Skin epidermis (tissue), 12 donors: ENCODE data around the gene FFAR3.
"Not testable (repeated sequence)": the region's sequence is repeated elsewhere in the genome, so short reads cannot be mapped to it uniquely, and the experiment has no call there.

Experiments
- H3K27ac ChIP-seq, 21 experiments: fragments of 200-600 bp; sonication (generic) in 11 of 21; one replicate each; pipeline ENCODE4 v1.5.0; 2020; ENCODE audit warnings: mild to moderate bottlenecking in 3 of 21, inconsistent platforms in 2 of 21, moderate library complexity in 2 of 21
- H3K4me3 ChIP-seq, 7 experiments: fragments of 200-600 bp; sonication (generic) in 2 of 7; one replicate each; pipeline ENCODE4 v1.5.0; 2020; ENCODE audit warnings: inconsistent platforms in 2 of 7, mild to moderate bottlenecking in 2 of 7, moderate library complexity in 1 of 7

FFAR3 gene

DNA sequence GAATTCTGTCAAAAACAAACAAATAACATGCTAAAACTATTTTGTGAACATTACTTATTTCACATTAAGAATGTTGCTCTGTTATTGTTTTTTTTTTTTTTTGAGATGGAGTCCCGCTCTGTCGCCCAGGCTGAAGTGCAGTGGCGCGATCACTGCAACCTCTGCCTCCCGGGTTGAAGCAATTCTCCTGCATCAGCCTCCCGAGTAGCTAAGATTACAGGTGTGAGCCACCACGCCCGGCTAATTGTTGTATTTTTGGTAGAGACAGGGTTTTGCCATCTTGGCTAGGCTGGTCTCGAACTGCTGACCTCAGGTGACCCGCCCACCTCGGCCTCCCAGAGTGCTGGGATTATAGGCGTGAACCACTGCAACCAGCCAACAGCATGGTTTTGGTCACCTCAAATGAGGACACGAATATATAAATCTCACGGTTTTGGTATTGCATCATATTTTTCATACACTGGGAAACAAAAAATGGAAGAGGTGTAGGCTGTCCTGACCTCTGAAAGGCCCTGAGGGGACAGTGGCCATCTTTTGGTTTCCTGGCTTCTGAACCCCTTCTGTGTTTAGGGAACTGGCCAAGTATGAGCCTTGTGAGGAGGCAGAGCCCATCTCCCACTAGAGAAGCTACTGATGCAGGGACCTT is 38.1 kb downstream of the FFAR3 start:
- no peak overlapping the region for H3K27ac ChIP-seq
- H3K4me3 ChIP-seq: no peak overlapping the region

DNA sequence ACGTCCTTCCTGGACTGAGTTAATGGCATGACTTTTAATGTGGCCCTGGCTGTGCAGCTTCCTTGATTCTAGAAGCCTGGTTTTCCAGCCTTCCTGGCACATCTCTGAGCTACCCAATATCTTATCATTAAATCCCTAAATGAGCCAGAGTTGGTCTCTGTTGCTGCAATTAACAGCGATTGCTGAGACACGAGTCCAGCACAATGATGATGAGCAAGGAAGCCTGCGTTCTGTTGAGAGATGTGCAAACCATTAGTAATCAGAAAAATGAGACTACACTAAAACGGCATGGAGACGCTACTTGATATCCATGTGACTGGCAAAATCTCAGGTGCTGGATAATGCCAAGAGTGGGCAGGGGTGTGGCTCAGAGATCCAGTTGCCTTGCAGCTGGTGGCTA is 38.8 kb downstream of the FFAR3 start:
- H3K27ac ChIP-seq: no peak overlapping the region
- H3K4me3 ChIP-seq: no peak overlapping the region

- H3K27ac ChIP-seq: no peak overlapping the region
- H3K4me3 ChIP-seq: no peak overlapping the region
Observed at GRCh38 chr19:35398570-35398969, 40.3 kb downstream of the FFAR3 start.

GRCh38 chr19:35399231-35399630 is 41.0 kb downstream of the FFAR3 start:
- no peak overlapping the region for H3K27ac ChIP-seq

GRCh38 chr19:35399948-35400772 is 41.9 kb downstream of the FFAR3 start:
- no peak overlapping the region for H3K4me3 ChIP-seq
- H3K27ac ChIP-seq: no peak overlapping the region

More at GRCh38 chr19:35399231-35399630, 41.0 kb downstream of the FFAR3 start:
- H3K4me3 ChIP-seq: no peak overlapping the region

DNA sequence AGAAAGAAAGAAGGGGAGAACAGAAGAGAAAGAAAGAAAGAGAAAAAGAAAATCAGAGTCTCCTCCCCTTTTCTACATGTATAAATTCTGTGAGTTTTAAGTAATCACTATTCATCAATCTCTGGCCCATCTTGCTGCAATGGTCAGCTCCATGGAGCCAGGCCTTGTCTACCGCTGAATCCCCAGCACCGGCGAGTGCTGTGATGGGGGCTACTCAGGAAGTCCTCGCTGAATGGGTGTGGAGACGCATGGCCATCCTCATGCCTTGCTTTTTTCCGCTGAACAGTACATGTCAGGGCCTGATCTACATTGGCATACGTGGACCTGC is 42.5 kb downstream of the FFAR3 start:
- Histone ChIP-seq H3K27ac (no peak overlapping the region), H3K4me3 (no peak overlapping the region)

DNA sequence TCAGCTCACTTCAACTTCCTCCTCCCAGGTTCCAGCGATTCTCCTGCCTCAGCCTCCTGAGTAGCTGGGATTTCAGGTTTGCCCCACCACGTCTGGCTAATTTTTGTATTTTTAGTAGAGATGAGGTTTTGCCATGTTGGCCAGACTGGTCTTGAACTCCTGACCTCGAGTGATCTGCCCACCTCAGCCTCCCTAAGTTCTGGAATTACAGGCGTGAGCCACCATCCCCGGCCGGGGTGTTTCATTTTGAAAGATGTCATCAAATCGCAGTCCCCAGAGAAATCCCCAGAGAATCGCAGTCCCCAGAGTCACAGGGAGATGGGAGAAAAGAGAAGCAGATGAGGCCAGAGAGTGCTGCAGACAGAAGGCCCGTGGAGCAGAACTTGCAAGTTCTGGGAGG is 43.2 kb downstream of the FFAR3 start:
- H3K4me3 ChIP-seq, H3K27ac ChIP-seq: not testable (repeated sequence)

GRCh38 chr19:35403116-35403760 is 45.0 kb downstream of the FFAR3 start:
- H3K4me3 ChIP-seq: no peak overlapping the region
- H3K27ac ChIP-seq: no peak overlapping the region

DNA sequence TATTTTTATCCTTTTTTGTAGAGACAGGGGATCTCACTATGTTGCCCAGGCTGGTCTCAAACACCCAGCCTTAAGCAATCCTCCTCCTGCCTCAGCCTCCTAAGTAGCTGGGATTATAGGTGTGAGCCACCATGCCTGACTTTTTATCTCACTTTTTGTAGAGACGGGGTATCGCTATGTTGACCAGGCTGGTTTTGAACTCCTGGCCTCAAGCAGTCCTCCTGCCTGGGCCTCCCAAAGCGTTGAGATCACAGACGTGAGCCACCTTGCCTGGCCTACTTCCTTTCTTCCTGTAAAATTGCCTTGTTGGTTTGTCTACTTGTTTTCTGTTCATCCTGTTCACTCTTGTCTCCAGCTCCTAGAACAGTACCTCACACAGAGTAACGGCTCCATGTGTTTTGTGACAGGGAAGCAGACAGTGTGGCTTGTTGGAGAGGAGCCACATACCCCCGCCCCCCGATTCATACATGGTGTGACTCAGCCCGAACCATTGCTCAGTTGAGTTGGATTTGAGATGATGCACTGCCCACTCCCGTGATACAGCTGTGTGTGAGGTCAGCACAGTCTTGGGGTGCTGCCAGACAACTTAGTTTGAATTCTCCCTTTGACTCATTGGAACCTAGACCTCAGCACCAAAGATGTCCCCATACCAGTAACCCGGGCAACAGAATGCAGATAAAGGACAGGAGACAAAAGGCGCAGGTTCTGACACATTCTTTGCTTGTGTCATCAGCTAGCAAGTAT is 46.8 kb downstream of the FFAR3 start:
- Histone ChIP-seq H3K27ac (no peak overlapping the region), H3K4me3 (no peak overlapping the region)

DNA sequence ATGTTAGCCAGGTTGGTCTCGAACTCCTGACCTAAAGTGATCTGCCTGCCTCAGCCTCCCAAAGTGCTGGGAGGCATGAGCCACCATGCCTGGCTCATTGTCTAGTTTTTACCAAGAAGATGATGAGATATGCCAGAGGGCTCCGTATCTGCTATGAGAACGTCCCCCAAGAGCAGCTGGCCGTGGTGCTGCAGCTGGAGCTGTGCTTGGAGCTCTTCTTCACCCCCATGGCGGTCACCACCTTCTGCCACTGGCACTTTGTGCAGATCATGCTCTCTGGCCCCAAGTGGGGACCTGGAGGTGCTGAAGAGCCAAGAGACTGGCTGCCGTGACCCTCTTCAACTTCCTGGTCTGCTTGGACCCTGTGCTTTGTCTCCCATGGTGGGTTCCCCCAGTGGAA is 49.4 kb downstream of the FFAR3 start:
- Histone ChIP-seq H3K4me3 (no peak overlapping the region), H3K27ac (no peak overlapping the region)

DNA sequence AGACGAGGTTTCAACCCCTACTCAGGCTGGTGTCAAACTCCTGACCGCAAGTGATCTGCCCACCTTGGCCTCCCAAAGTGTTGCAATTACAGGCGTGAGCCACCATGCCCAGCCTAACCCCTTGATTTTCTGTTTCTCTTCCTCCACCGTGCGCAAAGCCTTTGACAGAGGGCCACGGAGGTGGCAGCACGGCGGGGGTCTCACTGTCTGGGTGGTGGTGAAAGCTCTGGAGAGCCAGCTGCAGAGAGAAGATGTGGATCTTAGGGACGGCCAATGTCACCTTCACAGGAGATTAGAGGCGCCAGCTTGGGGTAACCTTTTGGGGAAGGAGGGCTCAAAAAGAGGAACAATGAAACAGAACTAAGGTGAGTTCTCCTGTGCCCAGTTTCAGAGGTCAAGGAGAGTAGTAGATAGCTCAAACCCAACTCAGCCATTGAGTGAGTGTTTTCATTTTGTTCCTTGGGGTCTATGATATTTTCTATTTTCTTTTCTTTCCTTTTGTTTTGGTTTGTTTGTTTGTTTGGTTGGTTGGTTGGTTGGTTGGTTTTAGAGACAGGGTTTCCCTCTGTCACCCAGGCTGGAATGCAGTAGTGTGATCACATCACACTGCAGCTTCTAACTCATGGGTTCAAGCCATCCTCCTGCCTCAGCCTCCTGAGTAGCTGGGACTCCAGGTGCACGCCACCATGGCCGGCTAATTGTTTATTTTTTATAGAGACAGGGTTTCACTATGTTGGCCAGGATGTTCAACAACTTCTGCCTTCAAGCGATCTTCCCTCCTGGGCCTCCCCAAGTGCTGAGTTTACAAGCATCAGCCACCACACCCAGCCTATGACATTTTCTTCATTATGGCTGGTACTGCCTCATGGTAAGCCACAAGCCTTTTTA is 50.3 kb downstream of the FFAR3 start:
- Histone ChIP-seq H3K27ac (no peak overlapping the region), H3K4me3 (no peak overlapping the region)

GRCh38 chr19:35409191-35409590 is 50.9 kb downstream of the FFAR3 start:
- H3K4me3 ChIP-seq: no peak overlapping the region
- H3K27ac ChIP-seq: no peak overlapping the region
